ENCODE results near the gene RAPGEF5.

RAPGEF5 gene

DNA sequence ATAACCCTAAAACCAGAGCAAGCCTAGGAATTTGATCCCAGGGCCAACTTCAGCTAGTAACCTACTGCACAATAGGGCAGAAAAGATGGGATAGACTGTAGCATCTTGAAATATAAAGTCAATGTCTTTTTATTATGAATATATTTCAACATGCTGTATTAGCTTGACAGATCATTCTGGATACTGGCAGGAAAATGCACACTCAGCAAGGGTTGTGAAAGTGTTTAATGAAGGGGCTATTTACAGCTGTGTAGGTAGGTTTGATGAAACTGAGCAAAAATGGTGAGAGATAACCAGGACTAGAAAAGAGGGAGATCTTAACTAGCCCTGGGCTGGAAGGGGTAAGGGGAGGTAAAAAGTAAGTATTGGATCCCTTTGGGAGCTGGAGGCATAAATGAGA, 156.2 kb downstream of the RAPGEF5 start:
- no peaks in the 10 kb centered on the region for H3K36me3 Mint-ChIP-seq (ENCODE audit: low read depth)
- peak overlapping the region in 2 of 3 experiments; percentile 39 to 57 for H3K27ac Mint-ChIP-seq
- no peaks in the 10 kb centered on the region for H3K9me3 Mint-ChIP-seq
- H3K27me3 Mint-ChIP-seq (ENCODE audit: low read depth): peaks cover 8% of the 10 kb centered on the region
- peaks cover 35% of the 10 kb centered on the region for H3K4me1 Mint-ChIP-seq
- no peak overlapping the region for H3K4me3 Mint-ChIP-seq
- TF ChIP-seq, protein P1, sequence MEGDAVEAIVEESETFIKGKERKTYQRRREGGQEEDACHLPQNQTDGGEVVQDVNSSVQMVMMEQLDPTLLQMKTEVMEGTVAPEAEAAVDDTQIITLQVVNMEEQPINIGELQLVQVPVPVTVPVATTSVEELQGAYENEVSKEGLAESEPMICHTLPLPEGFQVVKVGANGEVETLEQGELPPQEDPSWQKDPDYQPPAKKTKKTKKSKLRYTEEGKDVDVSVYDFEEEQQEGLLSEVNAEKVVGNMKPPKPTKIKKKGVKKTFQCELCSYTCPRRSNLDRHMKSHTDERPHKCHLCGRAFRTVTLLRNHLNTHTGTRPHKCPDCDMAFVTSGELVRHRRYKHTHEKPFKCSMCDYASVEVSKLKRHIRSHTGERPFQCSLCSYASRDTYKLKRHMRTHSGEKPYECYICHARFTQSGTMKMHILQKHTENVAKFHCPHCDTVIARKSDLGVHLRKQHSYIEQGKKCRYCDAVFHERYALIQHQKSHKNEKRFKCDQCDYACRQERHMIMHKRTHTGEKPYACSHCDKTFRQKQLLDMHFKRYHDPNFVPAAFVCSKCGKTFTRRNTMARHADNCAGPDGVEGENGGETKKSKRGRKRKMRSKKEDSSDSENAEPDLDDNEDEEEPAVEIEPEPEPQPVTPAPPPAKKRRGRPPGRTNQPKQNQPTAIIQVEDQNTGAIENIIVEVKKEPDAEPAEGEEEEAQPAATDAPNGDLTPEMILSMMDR (IDR thresholded peaks at IDR 0.05; ENCODE audit: unreplicated experiment in 3 of 3): no peak

DNA sequence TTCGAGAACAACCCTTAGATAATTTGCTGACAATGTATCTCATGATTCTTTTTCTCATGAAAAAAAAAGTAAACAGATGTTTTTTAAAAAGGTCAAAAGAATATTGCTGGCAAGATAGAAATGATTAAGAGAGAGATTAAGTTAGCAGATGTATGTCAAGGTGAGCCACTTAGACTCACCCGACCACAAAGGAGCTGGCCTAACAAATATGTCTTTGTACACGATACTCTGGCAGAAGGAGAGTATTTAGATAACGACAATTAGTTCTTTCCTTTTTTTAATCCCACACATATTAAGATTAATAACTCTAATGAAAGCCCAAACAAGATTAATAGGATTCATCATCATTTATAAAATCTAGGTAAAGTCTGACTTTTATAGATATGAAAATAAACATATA, 156.7 kb downstream of the RAPGEF5 start:
- Mint-ChIP-seq H3K4me3 (no peak overlapping the region), H3K27ac (no peak overlapping the region), H3K9me3 (no peaks in the 10 kb centered on the region), H3K27me3 (ENCODE audit: low read depth) (peaks cover 8% of the 10 kb centered on the region), H3K36me3 (ENCODE audit: low read depth) (no peaks in the 10 kb centered on the region), H3K4me1 (peaks cover 29% of the 10 kb centered on the region)
- TF ChIP-seq, protein P1 (IDR thresholded peaks at IDR 0.05; ENCODE audit: unreplicated experiment in 3 of 3): no peak

DNA sequence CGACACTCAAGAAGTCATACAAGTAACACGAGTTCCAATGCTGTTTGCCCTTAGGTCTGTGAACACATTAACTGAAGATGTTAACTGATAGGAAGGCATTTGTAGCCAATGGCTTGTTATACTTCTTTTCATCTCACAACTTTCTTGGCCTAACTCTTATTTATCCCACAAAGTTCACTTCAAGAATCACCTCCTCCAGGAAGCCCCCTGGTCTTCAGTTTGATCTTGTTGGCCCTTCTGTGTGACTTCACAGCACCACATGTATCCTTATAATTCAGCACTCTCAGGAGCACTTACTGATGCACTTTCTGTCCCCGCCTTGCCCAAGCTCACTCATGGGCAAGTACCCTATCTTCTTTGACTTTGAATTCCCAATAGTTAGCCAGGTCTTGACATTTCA, 159.6 kb downstream of the RAPGEF5 start:
- Mint-ChIP-seq H3K36me3 (ENCODE audit: low read depth) (no peaks in the 10 kb centered on the region), H3K4me1 (peaks cover 30% of the 10 kb centered on the region), H3K27ac (no peak overlapping the region), H3K9me3 (no peaks in the 10 kb centered on the region), H3K27me3 (ENCODE audit: low read depth) (peaks cover 21% of the 10 kb centered on the region), H3K4me3 (no peak overlapping the region)
- TF ChIP-seq, protein P1 (IDR thresholded peaks at IDR 0.05; ENCODE audit: unreplicated experiment in 3 of 3): no peak

DNA sequence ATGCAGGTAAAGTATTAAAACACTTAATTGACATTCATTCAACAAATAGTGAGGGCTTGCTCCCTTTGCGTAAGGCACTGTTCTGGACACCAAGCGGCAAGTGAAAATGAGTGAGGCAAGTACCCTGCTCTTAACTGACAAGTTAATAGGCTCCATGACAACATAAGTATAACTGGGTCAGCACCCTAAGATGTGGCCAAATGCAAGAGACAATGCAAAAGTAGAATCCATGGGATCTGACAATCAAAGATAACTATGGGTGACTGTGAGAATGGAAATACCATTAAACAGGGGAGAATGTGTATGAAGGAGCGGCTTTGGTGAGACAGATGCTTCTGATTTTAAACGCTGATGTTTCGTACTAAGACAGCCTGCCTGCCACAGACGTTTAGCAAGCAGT, 160.5 kb downstream of the RAPGEF5 start:
- Mint-ChIP-seq H3K4me3 (no peak overlapping the region), H3K9me3 (no peaks in the 10 kb centered on the region), H3K27ac (no peak overlapping the region), H3K4me1 (peaks cover 24% of the 10 kb centered on the region), H3K27me3 (ENCODE audit: low read depth) (peaks cover 18% of the 10 kb centered on the region), H3K36me3 (ENCODE audit: low read depth) (no peaks in the 10 kb centered on the region)
- TF ChIP-seq, protein P1 (IDR thresholded peaks at IDR 0.05; ENCODE audit: unreplicated experiment in 3 of 3): no peak

DNA sequence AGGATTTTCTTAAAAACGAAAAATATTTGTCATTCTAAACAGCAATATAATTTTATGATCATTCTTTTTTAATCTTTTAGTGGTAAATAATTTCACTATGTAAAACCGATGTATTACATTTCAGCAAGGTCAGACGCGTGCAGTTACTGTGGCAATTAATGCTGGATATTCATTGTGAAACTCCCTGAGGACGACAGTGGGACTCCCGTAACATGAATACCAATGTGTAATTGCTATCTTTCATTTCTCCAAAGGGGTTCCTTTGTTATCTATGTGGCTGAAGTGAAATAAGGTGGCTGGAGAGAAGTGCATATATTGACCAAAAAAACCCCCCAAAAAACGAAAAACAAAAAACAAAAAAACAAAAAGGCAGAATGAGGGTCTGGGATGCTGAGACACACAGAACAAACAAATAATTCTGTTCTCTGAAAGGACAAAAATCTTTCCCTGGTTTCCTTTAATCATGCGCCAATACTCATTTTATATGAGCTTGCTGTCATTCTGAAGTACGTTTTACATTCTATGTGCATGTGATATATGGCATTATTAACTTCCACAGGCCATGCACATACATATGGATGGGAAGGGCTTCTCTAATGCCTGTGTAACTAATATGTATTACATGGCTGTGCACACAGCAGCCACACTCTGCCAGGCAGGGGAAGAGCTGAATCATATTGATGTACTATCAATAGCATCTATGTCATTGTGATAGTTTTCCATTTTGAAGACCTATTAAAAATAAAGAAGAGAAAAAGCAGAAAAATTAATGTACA, 161.4 kb downstream of the RAPGEF5 start:
- Mint-ChIP-seq H3K36me3 (ENCODE audit: low read depth) (no peaks in the 10 kb centered on the region), H3K9me3 (no peaks in the 10 kb centered on the region), H3K4me3 (no peak overlapping the region), H3K27me3 (ENCODE audit: low read depth) (peaks cover 21% of the 10 kb centered on the region), H3K27ac (peak overlapping the region in 1 of 3 experiments; percentile 40), H3K4me1 (peaks cover 15% of the 10 kb centered on the region)
- TF ChIP-seq, protein P1 (IDR thresholded peaks at IDR 0.05; ENCODE audit: unreplicated experiment in 3 of 3): no peak
